Measurements from ENCODE around the gene STX5.

DNA sequence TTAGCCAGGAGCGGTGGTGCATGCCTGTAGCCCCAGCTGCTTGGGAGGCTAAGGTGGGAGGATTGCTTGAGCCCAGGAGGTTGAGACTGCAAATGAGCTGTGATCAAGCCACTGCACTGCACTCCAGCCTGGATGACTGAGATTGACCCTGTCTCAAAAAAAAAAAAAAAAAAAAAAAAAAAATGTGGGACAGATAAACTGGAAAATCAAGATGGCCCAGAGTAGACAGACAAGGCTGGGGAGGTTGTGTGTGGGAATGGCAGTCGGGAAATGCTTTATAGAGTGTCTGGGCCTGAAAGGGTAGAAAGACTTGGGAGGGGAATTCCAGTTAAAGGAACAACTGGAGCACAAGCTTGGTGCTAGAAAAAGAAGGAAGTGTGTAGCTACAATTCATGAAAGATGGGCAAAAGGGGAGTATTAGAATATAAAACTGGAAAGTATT is 25.7 kb upstream of the STX5 start:
- TF ChIP-seq, protein P1, sequence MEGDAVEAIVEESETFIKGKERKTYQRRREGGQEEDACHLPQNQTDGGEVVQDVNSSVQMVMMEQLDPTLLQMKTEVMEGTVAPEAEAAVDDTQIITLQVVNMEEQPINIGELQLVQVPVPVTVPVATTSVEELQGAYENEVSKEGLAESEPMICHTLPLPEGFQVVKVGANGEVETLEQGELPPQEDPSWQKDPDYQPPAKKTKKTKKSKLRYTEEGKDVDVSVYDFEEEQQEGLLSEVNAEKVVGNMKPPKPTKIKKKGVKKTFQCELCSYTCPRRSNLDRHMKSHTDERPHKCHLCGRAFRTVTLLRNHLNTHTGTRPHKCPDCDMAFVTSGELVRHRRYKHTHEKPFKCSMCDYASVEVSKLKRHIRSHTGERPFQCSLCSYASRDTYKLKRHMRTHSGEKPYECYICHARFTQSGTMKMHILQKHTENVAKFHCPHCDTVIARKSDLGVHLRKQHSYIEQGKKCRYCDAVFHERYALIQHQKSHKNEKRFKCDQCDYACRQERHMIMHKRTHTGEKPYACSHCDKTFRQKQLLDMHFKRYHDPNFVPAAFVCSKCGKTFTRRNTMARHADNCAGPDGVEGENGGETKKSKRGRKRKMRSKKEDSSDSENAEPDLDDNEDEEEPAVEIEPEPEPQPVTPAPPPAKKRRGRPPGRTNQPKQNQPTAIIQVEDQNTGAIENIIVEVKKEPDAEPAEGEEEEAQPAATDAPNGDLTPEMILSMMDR (IDR thresholded peaks at IDR 0.05; ENCODE audit: borderline replicate concordance, extremely low read depth, low read length, poor library complexity, severe bottlenecking), result no peak
- TF ChIP-seq EZH2 (IDR thresholded peaks at IDR 0.05; ENCODE audit: borderline replicate concordance, low read depth, low read length, severe bottlenecking), result no peak
